Measurements from ENCODE around the gene FBXL17. TPM values are rescaled to one million over a fixed set of nuclear protein-coding genes. Genes with fewer than 3 reads are reported as not detected.

FBXL17 gene
- total and polyA plus RNA-seq, 2 of the 4 experiments (the other 2 are of a cell fraction), result 3.9 to 8.1 TPM

DNA sequence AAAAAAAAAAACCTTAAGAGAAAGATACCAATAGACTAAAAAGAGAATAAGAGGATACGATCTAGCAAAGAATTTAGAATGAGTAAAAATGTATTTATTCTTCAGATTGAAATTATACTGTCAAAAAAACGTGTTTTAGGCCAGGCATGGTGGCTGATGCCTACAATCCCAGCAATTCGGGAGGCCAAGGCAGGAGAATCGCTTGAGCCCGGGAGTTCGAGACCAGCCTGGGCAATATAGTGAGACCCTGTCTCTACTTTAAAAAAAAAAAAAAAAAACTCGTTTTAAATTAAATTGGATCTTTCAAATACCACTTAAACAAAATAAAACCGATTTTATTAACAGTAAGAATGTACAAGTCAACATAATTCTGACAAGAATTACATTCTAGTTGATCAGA, 41.8 kb downstream of the FBXL17 start:
- H3K27ac ChIP-seq (ENCODE audit: insufficient read depth, low read length), result no peak overlapping the region
- no peaks in the 10 kb centered on the region; the same call in 1 of the 2 replicates for H3K36me3 ChIP-seq (ENCODE audit: control insufficient read depth, insufficient read depth, low read length)
- no peak for ATAC-seq (ENCODE audit: low read depth)
- H3K9me1 ChIP-seq (ENCODE audit: insufficient read depth, low read length), result no peaks in the 10 kb centered on the region
- TF ChIP-seq RCOR1 (IDR thresholded peaks at IDR 0.05; ENCODE audit: insufficient replicate concordance, low read length) (no peak), CHD1 (IDR thresholded peaks at IDR 0.05; ENCODE audit: low read depth, low read length) (no peak), SMC3 (IDR thresholded peaks at IDR 0.05; ENCODE audit: low read depth, low read length) (no peak), RFX5 (IDR thresholded peaks at IDR 0.05; ENCODE audit: low read depth, low read length) (no peak), BHLHE40 (IDR thresholded peaks at IDR 0.05; ENCODE audit: low read depth, low read length) (no peak), RAD21 (IDR thresholded peaks at IDR 0.05; ENCODE audit: low read length) (no peak), FOS (IDR thresholded peaks at IDR 0.05; ENCODE audit: low read depth, low read length) (no peak), MAFK (IDR thresholded peaks at IDR 0.05; ENCODE audit: low read depth, low read length) (no peak), CEBPB (IDR thresholded peaks at IDR 0.05; ENCODE audit: low read depth, low read length) (no peak), MAZ (IDR thresholded peaks at IDR 0.05; ENCODE audit: borderline replicate concordance, low read depth, low read length) (no peak), NFE2L2 (IDR thresholded peaks at IDR 0.05; ENCODE audit: low read depth, low read length) (no peak), POLR2A (IDR thresholded peaks at IDR 0.05; ENCODE audit: low read depth, low read length) (no peak), MXI1 (IDR thresholded peaks at IDR 0.05; ENCODE audit: borderline replicate concordance, low read depth, low read length) (no peak)
- TF ChIP-seq, protein P1, sequence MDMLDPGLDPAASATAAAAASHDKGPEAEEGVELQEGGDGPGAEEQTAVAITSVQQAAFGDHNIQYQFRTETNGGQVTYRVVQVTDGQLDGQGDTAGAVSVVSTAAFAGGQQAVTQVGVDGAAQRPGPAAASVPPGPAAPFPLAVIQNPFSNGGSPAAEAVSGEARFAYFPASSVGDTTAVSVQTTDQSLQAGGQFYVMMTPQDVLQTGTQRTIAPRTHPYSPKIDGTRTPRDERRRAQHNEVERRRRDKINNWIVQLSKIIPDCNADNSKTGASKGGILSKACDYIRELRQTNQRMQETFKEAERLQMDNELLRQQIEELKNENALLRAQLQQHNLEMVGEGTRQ (IDR thresholded peaks at IDR 0.05; ENCODE audit: low read depth, low read length), result no peak
- TF ChIP-seq, protein P2, sequence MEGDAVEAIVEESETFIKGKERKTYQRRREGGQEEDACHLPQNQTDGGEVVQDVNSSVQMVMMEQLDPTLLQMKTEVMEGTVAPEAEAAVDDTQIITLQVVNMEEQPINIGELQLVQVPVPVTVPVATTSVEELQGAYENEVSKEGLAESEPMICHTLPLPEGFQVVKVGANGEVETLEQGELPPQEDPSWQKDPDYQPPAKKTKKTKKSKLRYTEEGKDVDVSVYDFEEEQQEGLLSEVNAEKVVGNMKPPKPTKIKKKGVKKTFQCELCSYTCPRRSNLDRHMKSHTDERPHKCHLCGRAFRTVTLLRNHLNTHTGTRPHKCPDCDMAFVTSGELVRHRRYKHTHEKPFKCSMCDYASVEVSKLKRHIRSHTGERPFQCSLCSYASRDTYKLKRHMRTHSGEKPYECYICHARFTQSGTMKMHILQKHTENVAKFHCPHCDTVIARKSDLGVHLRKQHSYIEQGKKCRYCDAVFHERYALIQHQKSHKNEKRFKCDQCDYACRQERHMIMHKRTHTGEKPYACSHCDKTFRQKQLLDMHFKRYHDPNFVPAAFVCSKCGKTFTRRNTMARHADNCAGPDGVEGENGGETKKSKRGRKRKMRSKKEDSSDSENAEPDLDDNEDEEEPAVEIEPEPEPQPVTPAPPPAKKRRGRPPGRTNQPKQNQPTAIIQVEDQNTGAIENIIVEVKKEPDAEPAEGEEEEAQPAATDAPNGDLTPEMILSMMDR (conservative IDR thresholded peaks at IDR 0.05; ENCODE audit: low read depth, low read length), result no peak
- TF ChIP-seq, protein P3, sequence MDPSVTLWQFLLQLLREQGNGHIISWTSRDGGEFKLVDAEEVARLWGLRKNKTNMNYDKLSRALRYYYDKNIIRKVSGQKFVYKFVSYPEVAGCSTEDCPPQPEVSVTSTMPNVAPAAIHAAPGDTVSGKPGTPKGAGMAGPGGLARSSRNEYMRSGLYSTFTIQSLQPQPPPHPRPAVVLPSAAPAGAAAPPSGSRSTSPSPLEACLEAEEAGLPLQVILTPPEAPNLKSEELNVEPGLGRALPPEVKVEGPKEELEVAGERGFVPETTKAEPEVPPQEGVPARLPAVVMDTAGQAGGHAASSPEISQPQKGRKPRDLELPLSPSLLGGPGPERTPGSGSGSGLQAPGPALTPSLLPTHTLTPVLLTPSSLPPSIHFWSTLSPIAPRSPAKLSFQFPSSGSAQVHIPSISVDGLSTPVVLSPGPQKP (IDR thresholded peaks at IDR 0.05; ENCODE audit: borderline replicate concordance, low read depth, low read length), result no peak
- H3K4me3 ChIP-seq (ENCODE audit: insufficient read depth, low read depth, low read length), result no peak overlapping the region
- BruUV-seq (replicated peaks), result no TSS peak
- no peak overlapping the region for H4K8ac ChIP-seq (ENCODE audit: low read depth in 2 of 2, low read length in 2 of 2)
- POLR2A ChIA-PET (ENCODE audit: unreplicated experiment), result no interaction called here
- no peak overlapping the region for H4K91ac ChIP-seq (ENCODE audit: insufficient read depth, low read depth, low read length)
- no peak overlapping the region for H3K56ac ChIP-seq (ENCODE audit: extremely low read depth, insufficient read depth, low read length)
- H2BK20ac ChIP-seq (ENCODE audit: low read depth, low read length), result no peak overlapping the region
- intact Hi-C loops (cut with micrococcal nuclease), result no loop called here
- whole genome bisulfite sequencing, 2 experiments (ENCODE audit: extremely low coverage in 2 of 2, insufficient read length in 1 of 2), result 100% methylated on average over 2 of the region's 8 CpGs; no CpG with 5 or more reads in 1 of the 2 experiments
- H2AFZ ChIP-seq (replicated peaks; ENCODE audit: low read length, poor library complexity), result no peak overlapping the region
- H2BK120ac ChIP-seq (ENCODE audit: low read depth, low read length), result no peak overlapping the region
- H3K18ac ChIP-seq (ENCODE audit: low read depth, low read length), result no peak overlapping the region
- no peak overlapping the region for H2AK5ac ChIP-seq (ENCODE audit: low read depth, low read length)
- H2BK15ac ChIP-seq (ENCODE audit: low read depth, low read length), result no peak overlapping the region
- no peak overlapping the region for H2BK5ac ChIP-seq (ENCODE audit: low read depth, low read length, poor library complexity, severe bottlenecking)
- CTCF ChIA-PET, result interaction anchor here (0.6 kb wide), 1 partner anchor 994 kb away, joined by 4 read pairs; no protein-coding TSS in a partner anchor
- H3K79me1 ChIP-seq (ENCODE audit: low read depth in 1 of 2, low read length in 2 of 2), result no peaks in the 10 kb centered on the region
- DNase-seq, result no peak
- H4K20me1 ChIP-seq (ENCODE audit: insufficient read depth, low read length), result no peaks in the 10 kb centered on the region
- no peaks in the 10 kb centered on the region for H3K27me3 ChIP-seq (ENCODE audit: control insufficient read depth, insufficient read depth, low read length)
- H3K14ac ChIP-seq (replicated peaks; ENCODE audit: low read depth, low read length), result no peak overlapping the region
- H3K4me2 ChIP-seq (ENCODE audit: low read depth, low read length), result no peak overlapping the region
- H3K9me3 ChIP-seq (ENCODE audit: control insufficient read depth, insufficient read depth, low read length), result no peaks in the 10 kb centered on the region
- in situ Hi-C loops (cut with MboI; ENCODE audit: low sequenced_read_pairs), result loop anchor here (5.0 to 10.0 kb wide), 2 partner anchors 83 to 185 kb away; no protein-coding TSS in a partner anchor
- no peak overlapping the region for H3K23ac ChIP-seq (ENCODE audit: low read depth, low read length)
- dilution Hi-C loops (cut with HindIII; ENCODE audit: low sequenced_read_pairs, unreplicated experiment), result no loop called here
- H3K9ac ChIP-seq (ENCODE audit: low read depth, low read length), result no peak overlapping the region
- H4K5ac ChIP-seq (ENCODE audit: low read depth, low read length), result no peak overlapping the region
- H3K4me1 ChIP-seq (ENCODE audit: control insufficient read depth, insufficient read depth, low read length), result no peaks in the 10 kb centered on the region
- H3K4ac ChIP-seq (ENCODE audit: low read depth, low read length), result no peak overlapping the region
- no peak overlapping the region for H2AK9ac ChIP-seq (replicated peaks; ENCODE audit: low read depth, low read length, poor library complexity)

Measured in IMR-90 (cell line).